ENCODE measurements around the gene AVP.
"Not testable (repeated sequence)": the region's sequence is repeated elsewhere in the genome, so short reads cannot be mapped to it uniquely, and the experiment has no call there.

Gene AVP

GRCh38 chr20:3082955-3083952, 1.3 kb downstream of the AVP start:
- no peak for DNase-seq

DNA sequence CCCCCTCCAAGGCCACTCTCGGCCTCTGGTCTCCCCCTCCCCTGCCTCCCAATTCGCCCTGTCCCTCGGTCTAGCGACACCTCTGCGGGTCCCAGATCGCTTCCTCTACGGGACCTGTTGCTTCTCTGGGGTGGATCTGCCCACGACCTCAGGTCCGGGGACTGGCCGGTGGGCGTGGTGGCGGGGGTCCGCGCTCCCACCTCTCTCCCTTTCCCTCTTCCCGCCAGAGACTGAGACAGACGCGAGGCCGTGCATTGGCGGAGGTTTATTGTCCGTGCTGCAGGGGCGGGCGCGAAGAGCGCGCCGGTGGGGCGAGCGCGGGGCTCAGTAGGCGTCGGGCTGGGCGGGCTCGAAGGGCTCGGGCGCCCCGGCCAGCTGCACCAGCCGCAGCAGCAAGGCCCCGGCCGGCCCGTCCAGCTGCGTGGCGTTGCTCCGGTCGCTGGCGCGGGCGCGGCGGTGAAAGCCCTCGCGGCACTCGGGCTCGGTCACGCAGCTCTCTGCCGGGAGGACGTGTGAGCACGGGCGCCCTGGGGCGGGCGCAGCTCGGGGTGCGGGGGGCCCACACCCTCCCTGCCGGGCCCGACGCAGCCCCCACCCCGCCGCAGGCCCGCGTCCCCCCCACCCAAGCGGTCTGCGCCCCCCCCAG, 2.1 kb downstream of the AVP start:
- DNase-seq, result no peak

- DNase-seq, result no peak
Measured at GRCh38 chr20:3081641-3082040, 2.9 kb downstream of the AVP start.

DNA sequence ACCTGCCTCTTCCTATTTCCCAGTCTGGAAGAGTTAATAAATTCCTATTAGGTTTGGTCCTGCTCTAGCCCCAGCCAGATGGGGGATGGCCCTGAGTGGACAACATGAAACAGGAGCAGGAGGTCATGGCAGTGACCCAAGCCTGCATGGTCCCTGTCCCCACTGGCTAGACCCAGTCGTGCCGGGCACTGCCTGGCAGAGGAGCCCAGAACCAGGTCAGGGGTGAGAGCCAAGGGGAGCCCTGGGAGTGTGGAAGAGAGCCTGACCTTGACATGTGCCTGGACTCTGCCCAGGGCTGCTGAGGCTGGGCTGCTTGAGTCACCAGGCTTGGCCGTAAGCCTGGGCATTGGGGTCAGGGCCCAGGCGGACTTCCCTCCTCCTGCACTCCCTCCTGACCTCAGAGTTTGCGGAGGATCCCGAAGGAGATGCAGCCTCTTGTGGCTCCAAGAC, 3.6 kb downstream of the AVP start:
- no peak for DNase-seq

- DNase-seq, result no peak
Measured at GRCh38 chr20:3077618-3078134, 6.8 kb downstream of the AVP start.

GRCh38 chr20:3075315-3075714, 9.2 kb downstream of the AVP start:
- DNase-seq, result not testable (repeated sequence)

DNA sequence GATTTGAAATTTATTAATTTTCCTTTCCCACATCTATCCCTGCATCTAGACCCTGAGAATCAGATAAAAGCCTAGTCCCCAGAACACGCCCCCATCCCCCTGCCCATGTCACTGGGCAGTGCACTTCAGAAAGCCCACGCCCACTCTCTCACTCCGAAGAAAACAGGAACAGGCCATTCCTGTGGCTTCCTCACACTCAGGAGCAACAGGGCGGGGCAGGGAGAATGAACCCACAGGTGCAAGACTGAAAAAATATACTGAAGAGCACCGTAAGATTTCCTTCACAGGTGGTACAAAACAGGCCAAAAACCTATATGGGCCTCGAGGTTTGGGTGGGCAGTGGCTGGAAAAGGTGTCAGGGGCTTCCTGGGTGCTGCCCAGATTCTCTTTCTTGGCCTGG, 9.7 kb downstream of the AVP start:
- no peak for DNase-seq

- DNase-seq, result not testable (repeated sequence)
Measured at GRCh38 chr20:3073251-3073643, 11.3 kb downstream of the AVP start.

DNA sequence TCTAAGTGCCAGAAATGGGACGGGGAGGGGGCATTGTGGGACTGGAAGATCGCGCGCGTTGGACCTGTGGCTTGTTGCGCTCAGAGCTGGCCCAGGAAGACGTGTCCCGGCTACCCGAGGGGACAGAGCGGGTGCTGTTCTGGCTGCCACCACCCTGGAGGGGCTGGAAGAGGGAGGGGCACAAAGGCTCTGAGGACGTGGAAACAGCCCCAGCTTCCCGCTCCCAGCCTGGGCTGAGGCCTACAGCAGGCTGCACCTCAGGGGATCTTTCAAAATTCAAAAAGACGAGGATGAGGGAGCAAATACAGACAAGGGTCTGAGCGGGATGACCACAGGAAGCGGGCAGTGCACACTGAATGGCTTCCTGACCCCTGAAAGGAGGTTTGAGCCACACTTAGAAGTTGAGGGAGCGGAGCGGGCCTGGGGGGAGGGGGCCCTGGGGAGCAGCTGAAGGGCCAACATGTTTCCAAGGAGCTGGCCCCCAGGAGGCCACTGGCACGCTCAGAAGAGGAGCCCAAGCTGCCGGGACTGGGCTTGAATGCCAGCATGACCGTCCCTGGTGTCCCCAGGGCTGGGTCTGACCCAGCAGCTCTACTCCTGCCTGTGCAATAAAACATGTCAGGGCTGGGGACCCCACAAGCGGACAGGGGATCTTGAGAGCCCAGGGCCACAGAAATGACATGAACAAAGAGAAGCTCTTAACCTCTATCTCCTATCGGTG, 11.8 kb downstream of the AVP start:
- no peak for DNase-seq

DNA sequence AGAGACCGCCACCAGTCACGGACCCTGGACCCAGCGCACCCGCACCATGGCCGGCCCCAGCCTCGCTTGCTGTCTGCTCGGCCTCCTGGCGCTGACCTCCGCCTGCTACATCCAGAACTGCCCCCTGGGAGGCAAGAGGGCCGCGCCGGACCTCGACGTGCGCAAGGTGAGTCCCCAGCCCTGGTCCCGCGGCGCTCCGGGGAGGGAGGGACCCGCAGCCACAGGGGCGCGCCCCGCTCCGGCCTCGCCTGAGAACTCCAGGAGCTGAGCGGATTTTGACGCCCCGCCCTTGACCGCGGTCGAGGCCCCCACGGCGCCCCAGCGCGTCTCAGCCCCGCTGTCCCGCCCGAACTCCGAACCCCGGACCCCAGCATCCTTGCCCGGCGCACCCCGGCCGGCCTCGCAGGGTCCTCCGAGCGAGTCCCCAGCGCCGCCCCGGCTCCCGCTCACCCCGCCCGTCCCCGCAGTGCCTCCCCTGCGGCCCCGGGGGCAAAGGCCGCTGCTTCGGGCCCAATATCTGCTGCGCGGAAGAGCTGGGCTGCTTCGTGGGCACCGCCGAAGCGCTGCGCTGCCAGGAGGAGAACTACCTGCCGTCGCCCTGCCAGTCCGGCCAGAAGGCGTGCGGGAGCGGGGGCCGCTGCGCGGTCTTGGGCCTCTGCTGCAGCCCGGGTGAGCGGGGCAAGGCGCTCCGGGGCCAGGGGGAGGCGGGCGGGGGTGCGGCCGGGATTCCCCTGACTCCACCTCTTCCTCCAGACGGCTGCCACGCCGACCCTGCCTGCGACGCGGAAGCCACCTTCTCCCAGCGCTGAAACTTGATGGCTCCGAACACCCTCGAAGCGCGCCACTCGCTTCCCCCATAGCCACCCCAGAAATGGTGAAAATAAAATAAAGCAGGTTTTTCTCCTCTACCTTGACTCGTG, 12.7 kb downstream of the AVP start, which contains the start of gene OXT:
Gene OXT (plus strand): TSS at position 11 of the 920 bp plus-strand sequence. CDS start 36 bp downstream, at position 47.
- DNase-seq, result peak; percentile 27

DNA sequence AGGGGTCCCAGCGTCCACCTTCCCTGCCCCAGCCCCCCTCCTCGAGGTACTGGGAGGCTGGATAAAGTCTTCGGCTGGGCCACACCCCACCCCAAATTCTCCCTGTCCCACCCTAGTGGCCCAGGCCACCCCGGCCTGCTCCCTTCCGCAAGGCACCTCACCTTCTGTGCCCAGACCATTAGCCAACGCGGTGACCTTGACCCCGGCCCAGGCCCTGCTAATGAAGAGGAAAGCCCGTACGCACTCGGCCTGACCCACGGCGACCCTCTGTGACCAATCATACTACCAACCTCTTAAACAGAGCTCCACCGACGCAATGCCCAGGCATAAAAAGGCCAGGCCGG, 13.3 kb downstream of the AVP start:
- DNase-seq, result no peak

GRCh38 chr20:3070725-3071124, 13.8 kb downstream of the AVP start:
- no peak for DNase-seq

DNA sequence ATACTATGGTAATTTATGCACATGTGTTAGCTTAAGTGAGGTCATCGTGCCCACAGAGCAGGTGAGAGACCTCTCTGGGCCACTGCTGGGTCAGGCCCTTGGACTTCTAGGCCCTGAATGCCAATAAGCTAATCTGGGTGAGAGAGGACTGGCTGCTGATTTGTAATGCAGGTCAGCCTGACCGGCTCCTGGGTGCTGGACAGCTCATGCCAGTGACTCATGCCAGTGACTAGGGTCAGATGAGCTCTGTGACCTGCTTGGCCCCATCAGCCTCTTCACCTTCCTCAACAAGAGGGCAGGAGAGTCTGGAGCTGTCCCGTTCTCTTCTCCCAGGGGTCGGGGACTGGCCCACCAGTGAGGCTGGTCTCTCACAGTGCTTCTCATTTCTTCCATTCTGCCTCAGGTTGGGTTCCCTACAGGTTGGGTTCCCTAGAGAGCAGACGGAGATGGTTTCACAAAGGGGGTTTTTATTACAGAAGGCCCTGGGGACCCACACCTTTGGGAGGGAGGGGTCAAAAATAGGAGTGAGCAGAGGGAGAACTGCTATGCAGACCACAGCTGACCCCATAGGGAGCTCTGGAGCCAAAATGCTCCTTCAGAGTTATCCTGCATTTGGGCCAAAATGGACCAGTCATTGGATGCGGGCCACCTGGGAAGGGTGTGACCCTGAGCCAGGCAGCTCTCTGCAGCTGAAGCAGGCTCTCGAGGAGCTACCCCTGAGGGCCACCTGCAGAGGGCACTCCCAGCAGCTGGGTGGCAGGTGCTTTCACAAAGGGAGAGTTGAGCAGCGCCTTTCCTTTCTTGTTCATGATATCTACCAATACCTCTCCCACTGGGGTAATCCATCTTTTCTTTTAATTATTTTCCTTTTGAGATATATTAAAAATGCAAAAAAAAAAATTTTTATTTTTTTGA, 15.3 kb downstream of the AVP start:
- no peak for DNase-seq

- DNase-seq, result no peak
Measured at GRCh38 chr20:3068075-3068474, 16.4 kb downstream of the AVP start.

DNA sequence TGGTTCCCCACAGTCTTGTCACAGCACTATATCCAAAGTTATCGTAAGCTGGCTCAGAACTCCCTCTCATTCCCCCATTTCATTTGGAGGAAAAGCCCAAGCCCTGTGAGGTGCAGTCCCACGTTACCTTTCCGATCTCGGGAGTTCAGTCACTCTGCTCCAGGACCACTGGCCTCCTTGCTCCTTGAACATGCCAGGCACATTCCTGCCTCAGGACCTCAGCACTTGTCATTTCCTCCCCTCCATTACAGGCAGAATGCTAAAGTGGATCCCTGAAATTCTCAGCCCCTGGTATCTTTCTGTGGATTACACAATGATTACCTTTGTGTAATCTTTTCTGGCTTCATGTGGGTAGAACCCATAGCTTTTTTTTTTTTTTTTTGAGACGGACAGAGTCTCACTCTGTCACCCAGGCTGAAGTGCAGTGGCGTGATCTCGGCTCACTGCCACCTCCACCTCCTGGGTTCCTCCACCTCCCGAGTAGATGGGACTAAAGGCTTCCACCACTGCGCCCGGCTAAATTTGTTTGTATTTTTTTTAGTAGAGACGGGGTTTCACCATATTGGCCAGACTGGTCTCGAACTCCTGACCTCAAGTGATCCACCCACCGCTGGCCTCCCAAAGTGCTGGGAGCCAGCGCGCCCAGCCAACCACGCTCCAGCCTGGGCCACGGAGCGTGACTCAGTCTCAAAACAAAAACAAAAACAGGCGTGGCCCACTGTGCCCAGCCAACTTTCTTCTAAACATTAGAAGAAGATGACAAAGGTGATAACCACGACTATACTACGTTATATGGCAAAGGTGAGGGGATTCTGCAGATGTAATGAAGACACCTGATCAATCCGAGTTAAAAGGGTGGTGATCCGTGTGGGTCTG, 17.1 kb downstream of the AVP start:
- DNase-seq, result no peak

- DNase-seq, result not testable (repeated sequence)
Measured at GRCh38 chr20:3064119-3064518, 20.4 kb downstream of the AVP start.

GRCh38 chr20:3059489-3059888, 25.0 kb downstream of the AVP start:
- no peak for DNase-seq

GRCh38 chr20:3051385-3052019, 33.0 kb downstream of the AVP start:
- DNase-seq, result no peak
